Measurements from ENCODE around the gene PPP1CA. TPM values are rescaled to one million over a fixed set of nuclear protein-coding genes. Genes with fewer than 3 reads are reported as not detected.
A peak's percentile ranks its signal among the peaks of the same experiment; 100 is the strongest.

Gene PPP1CA
- total RNA-seq, 1 donor from 2014 or later: 223 TPM

- DNase-seq (ENCODE audit: low read depth, low spot score): no peak
- Mint-ChIP-seq H3K27me3 (ENCODE audit: low read depth) (peaks cover 18% of the 10 kb centered on the region), H3K9me3 (no peaks in the 10 kb centered on the region), H3K4me3 (peak overlapping the region; percentile 93), H3K27ac (ENCODE audit: unreplicated experiment) (peak overlapping the region; percentile 92), H3K36me3 (ENCODE audit: low read depth) (no peaks in the 10 kb centered on the region), H3K4me1 (peaks cover 29% of the 10 kb centered on the region)
- no peak for TF ChIP-seq CTCF (conservative IDR thresholded peaks at IDR 0.05)
These were observed 10.7 kb downstream of the PPP1CA start for GRCh38 chr11:67390947-67391303.

GRCh38 chr11:67389477-67389876 lies 12.2 kb downstream of the PPP1CA start:
- peak; percentile 64 for DNase-seq (ENCODE audit: low read depth, low spot score)
- H3K4me3 Mint-ChIP-seq: peak overlapping the region; percentile 90
- peak; percentile 64 for TF ChIP-seq CTCF (conservative IDR thresholded peaks at IDR 0.05)
- H3K4me1 Mint-ChIP-seq: peaks cover 29% of the 10 kb centered on the region
- H3K9me3 Mint-ChIP-seq: no peaks in the 10 kb centered on the region
- no peaks in the 10 kb centered on the region for H3K36me3 Mint-ChIP-seq (ENCODE audit: low read depth)
- peaks cover 33% of the 10 kb centered on the region for H3K27me3 Mint-ChIP-seq (ENCODE audit: low read depth)
- peak overlapping the region; percentile 1 for H3K27ac Mint-ChIP-seq (ENCODE audit: unreplicated experiment)

- no peak for TF ChIP-seq CTCF (conservative IDR thresholded peaks at IDR 0.05)
- no peaks in the 10 kb centered on the region for H3K36me3 Mint-ChIP-seq (ENCODE audit: low read depth)
- peaks cover 36% of the 10 kb centered on the region for H3K27me3 Mint-ChIP-seq (ENCODE audit: low read depth)
- no peak for DNase-seq (ENCODE audit: low read depth, low spot score)
- H3K4me1 Mint-ChIP-seq: peaks cover 23% of the 10 kb centered on the region
- H3K4me3 Mint-ChIP-seq: peak overlapping the region; percentile 75
- H3K9me3 Mint-ChIP-seq: no peaks in the 10 kb centered on the region
- H3K27ac Mint-ChIP-seq (ENCODE audit: unreplicated experiment): no peak overlapping the region
These were observed 14.1 kb downstream of the PPP1CA start for GRCh38 chr11:67387518-67387917.

GRCh38 chr11:67387069-67387468 lies 14.6 kb downstream of the PPP1CA start:
- Mint-ChIP-seq H3K4me1 (peaks cover 21% of the 10 kb centered on the region), H3K4me3 (peak overlapping the region; percentile 75), H3K27ac (ENCODE audit: unreplicated experiment) (no peak overlapping the region), H3K36me3 (ENCODE audit: low read depth) (no peaks in the 10 kb centered on the region), H3K27me3 (ENCODE audit: low read depth) (peaks cover 38% of the 10 kb centered on the region), H3K9me3 (no peaks in the 10 kb centered on the region)
- no peak for TF ChIP-seq CTCF (conservative IDR thresholded peaks at IDR 0.05)
- DNase-seq (ENCODE audit: low read depth, low spot score): no peak

GRCh38 chr11:67384851-67385366 lies 16.7 kb downstream of the PPP1CA start:
- Mint-ChIP-seq H3K27ac (ENCODE audit: unreplicated experiment) (no peak overlapping the region), H3K4me1 (peaks cover 19% of the 10 kb centered on the region), H3K27me3 (ENCODE audit: low read depth) (peaks cover 35% of the 10 kb centered on the region), H3K9me3 (no peaks in the 10 kb centered on the region), H3K4me3 (no peak overlapping the region), H3K36me3 (ENCODE audit: low read depth) (no peaks in the 10 kb centered on the region)
- no peak for TF ChIP-seq CTCF (conservative IDR thresholded peaks at IDR 0.05)
- no peak for DNase-seq (ENCODE audit: low read depth, low spot score)
